ENCODE measurements around the gene FOXQ1. TPM values are rescaled to one million over a fixed set of nuclear protein-coding genes. Genes with fewer than 3 reads are reported as not detected.

The FOXQ1 gene
- total and polyA plus RNA-seq, 2 donors = 0.42 to 6.3 TPM

GRCh38 chr6:1324936-1325335, 13.0 kb downstream of the FOXQ1 start:
- 93% methylated on average over 7 of the region's 7 CpGs for WGBS
- Histone ChIP-seq H3K9me3 (ENCODE audit: control insufficient read depth in 2 of 2, insufficient read depth in 1 of 2, low read length in 1 of 2) (no peaks in the 10 kb centered on the region), H3K36me3 (ENCODE audit: control insufficient read depth in 2 of 2, insufficient read depth in 2 of 2, low read length in 1 of 2) (no peaks in the 10 kb centered on the region), H3K4me1 (ENCODE audit: control insufficient read depth in 2 of 2, insufficient read depth in 2 of 2, low read length in 2 of 2) (no peaks in the 10 kb centered on the region), H3K27me3 (ENCODE audit: control insufficient read depth in 2 of 2, insufficient read depth in 1 of 2, low read length in 1 of 2) (peaks cover 0 to 13% of the 10 kb centered on the region in 2 donors), H3K27ac (ENCODE audit: low read depth in 1 of 2, low read length in 1 of 2) (no peak overlapping the region), H3K4me3 (ENCODE audit: low read length in 2 of 2) (no peak overlapping the region)
- DNase-seq (ENCODE audit: low read depth in 6 of 9, low spot score in 9 of 9) = no peak

DNA sequence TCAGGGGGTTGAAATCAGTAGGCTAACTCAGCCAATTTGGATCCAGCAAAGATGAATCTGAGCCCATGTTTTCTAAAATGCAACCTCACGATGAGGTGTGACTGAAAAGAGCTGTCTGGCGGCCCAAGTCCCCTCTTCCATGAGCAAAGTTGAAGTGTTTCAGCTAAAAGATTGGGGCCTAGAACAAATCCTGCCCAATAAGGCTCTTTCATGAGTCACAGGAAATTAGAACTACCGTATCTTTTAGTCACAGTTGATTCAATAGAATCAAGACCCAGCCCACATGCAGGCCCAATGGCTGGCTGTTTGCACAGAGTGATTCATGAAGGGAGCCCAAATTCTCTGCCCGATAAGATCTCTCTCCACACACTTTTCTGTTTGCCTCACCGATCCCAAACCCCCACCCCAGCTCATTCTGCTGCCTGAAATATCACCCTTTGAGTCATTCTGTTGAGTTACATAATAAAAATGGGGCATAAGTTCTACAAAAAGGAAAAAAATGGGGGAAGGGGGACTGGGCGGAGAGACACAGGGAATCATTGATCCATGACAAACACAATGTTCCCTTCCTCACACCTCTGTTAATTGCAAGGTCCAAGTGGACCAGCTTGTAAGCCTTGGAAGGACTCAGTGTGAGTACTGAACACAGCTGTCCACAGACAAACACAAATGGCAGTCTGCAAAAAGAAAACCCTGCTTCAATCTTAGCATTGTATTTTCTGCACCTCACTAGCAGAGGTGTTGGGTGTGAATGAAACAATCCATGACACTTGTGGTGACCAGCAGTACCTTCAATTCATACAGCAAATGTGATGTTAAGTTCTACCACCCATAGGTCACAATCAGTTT, 13.8 kb downstream of the FOXQ1 start:
- DNase-seq (ENCODE audit: low read depth in 6 of 9, low spot score in 9 of 9) = no peak
- no peak overlapping the region for H3K27ac ChIP-seq (ENCODE audit: low read depth in 1 of 2, low read length in 1 of 2)

GRCh38 chr6:1326535-1327121, 14.7 kb downstream of the FOXQ1 start:
- H3K36me3 ChIP-seq (ENCODE audit: control insufficient read depth in 2 of 2, insufficient read depth in 2 of 2, low read length in 1 of 2) = no peaks in the 10 kb centered on the region
- H3K27ac ChIP-seq (ENCODE audit: low read depth in 1 of 2, low read length in 1 of 2) = no peak overlapping the region
- H3K27me3 ChIP-seq (ENCODE audit: control insufficient read depth in 2 of 2, insufficient read depth in 1 of 2, low read length in 1 of 2) = peaks cover 0 to 13% of the 10 kb centered on the region in 2 donors
- no peaks in the 10 kb centered on the region for H3K9me3 ChIP-seq (ENCODE audit: control insufficient read depth in 2 of 2, insufficient read depth in 1 of 2, low read length in 1 of 2)
- H3K4me1 ChIP-seq (ENCODE audit: control insufficient read depth in 2 of 2, insufficient read depth in 2 of 2, low read length in 2 of 2) = no peaks in the 10 kb centered on the region
- H3K4me3 ChIP-seq (ENCODE audit: low read length in 2 of 2) = no peak overlapping the region
- no peak for DNase-seq (ENCODE audit: low read depth in 6 of 9, low spot score in 9 of 9)
- WGBS = 39% methylated on average over 11 of the region's 11 CpGs

More for the DNA sequence above, 13.8 kb downstream of the FOXQ1 start:
- no peaks in the 10 kb centered on the region for H3K9me3 ChIP-seq (ENCODE audit: control insufficient read depth in 2 of 2, insufficient read depth in 1 of 2, low read length in 1 of 2)
- 94% methylated on average over 6 of the region's 6 CpGs for WGBS
- H3K27me3 ChIP-seq (ENCODE audit: control insufficient read depth in 2 of 2, insufficient read depth in 1 of 2, low read length in 1 of 2) = peaks cover 0 to 13% of the 10 kb centered on the region in 2 donors
- H3K4me1 ChIP-seq (ENCODE audit: control insufficient read depth in 2 of 2, insufficient read depth in 2 of 2, low read length in 2 of 2) = no peaks in the 10 kb centered on the region
- no peak overlapping the region for H3K4me3 ChIP-seq (ENCODE audit: low read length in 2 of 2)
- no peaks in the 10 kb centered on the region for H3K36me3 ChIP-seq (ENCODE audit: control insufficient read depth in 2 of 2, insufficient read depth in 2 of 2, low read length in 1 of 2)

- Histone ChIP-seq H3K9me3 (ENCODE audit: control insufficient read depth in 2 of 2, insufficient read depth in 1 of 2, low read length in 1 of 2) (no peaks in the 10 kb centered on the region), H3K36me3 (ENCODE audit: control insufficient read depth in 2 of 2, insufficient read depth in 2 of 2, low read length in 1 of 2) (no peaks in the 10 kb centered on the region), H3K27ac (ENCODE audit: low read depth in 1 of 2, low read length in 1 of 2) (no peak overlapping the region), H3K27me3 (ENCODE audit: control insufficient read depth in 2 of 2, insufficient read depth in 1 of 2, low read length in 1 of 2) (peaks cover 0 to 13% of the 10 kb centered on the region in 2 donors), H3K4me1 (ENCODE audit: control insufficient read depth in 2 of 2, insufficient read depth in 2 of 2, low read length in 2 of 2) (no peaks in the 10 kb centered on the region), H3K4me3 (ENCODE audit: low read length in 2 of 2) (no peak overlapping the region)
- WGBS = 95% methylated on average over 8 of the region's 8 CpGs
- no peak for DNase-seq (ENCODE audit: low read depth in 6 of 9, low spot score in 9 of 9)
Observed at GRCh38 chr6:1327630-1328029, 15.7 kb downstream of the FOXQ1 start.

- H3K9me3 ChIP-seq (ENCODE audit: control insufficient read depth in 2 of 2, insufficient read depth in 1 of 2, low read length in 1 of 2) = no peaks in the 10 kb centered on the region
- no peaks in the 10 kb centered on the region for H3K4me1 ChIP-seq (ENCODE audit: control insufficient read depth in 2 of 2, insufficient read depth in 2 of 2, low read length in 2 of 2)
- no peak overlapping the region for H3K27ac ChIP-seq (ENCODE audit: low read depth in 1 of 2, low read length in 1 of 2)
- WGBS = 81% methylated on average over 2 of the region's 2 CpGs
- peaks cover 0 to 13% of the 10 kb centered on the region in 2 donors for H3K27me3 ChIP-seq (ENCODE audit: control insufficient read depth in 2 of 2, insufficient read depth in 1 of 2, low read length in 1 of 2)
- no peak for DNase-seq (ENCODE audit: low read depth in 6 of 9, low spot score in 9 of 9)
- no peak overlapping the region for H3K4me3 ChIP-seq (ENCODE audit: low read length in 2 of 2)
- H3K36me3 ChIP-seq (ENCODE audit: control insufficient read depth in 2 of 2, insufficient read depth in 2 of 2, low read length in 1 of 2) = no peaks in the 10 kb centered on the region
Observed at GRCh38 chr6:1328129-1328800, 16.4 kb downstream of the FOXQ1 start.

GRCh38 chr6:1329708-1330107, 17.8 kb downstream of the FOXQ1 start:
- no peak overlapping the region for H3K27ac ChIP-seq (ENCODE audit: low read depth in 1 of 2, low read length in 1 of 2)
- H3K27me3 ChIP-seq (ENCODE audit: control insufficient read depth in 2 of 2, insufficient read depth in 1 of 2, low read length in 1 of 2) = peaks cover 0 to 6% of the 10 kb centered on the region in 2 donors
- no peak overlapping the region for H3K4me3 ChIP-seq (ENCODE audit: low read length in 2 of 2)
- H3K9me3 ChIP-seq (ENCODE audit: control insufficient read depth in 2 of 2, insufficient read depth in 1 of 2, low read length in 1 of 2) = no peaks in the 10 kb centered on the region
- no peaks in the 10 kb centered on the region for H3K4me1 ChIP-seq (ENCODE audit: control insufficient read depth in 2 of 2, insufficient read depth in 2 of 2, low read length in 2 of 2)
- DNase-seq (ENCODE audit: low read depth in 6 of 9, low spot score in 9 of 9) = no peak
- no peaks in the 10 kb centered on the region for H3K36me3 ChIP-seq (ENCODE audit: control insufficient read depth in 2 of 2, insufficient read depth in 2 of 2, low read length in 1 of 2)

DNA sequence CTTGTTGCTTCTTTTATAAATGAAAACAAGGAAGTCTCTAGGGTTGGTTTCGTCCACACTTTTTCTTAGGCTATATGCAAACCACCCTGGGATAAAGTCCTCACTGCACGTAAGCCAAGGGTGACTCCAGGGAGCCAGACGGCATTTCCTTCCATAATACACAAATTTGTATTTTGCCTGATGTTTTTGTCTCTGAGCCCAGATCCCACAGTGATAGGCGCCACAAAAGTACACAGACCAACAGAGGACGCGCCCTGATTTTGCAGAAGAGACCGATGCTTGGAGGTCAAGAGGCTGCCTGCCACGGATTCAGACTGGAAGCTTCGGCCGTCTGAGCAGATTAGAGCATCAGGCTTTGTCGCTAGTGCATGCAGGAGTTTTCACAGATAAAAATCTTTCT, 22.8 kb downstream of the FOXQ1 start:
- Histone ChIP-seq H3K4me1 (ENCODE audit: control insufficient read depth in 2 of 2, insufficient read depth in 2 of 2, low read length in 2 of 2) (no peaks in the 10 kb centered on the region), H3K4me3 (ENCODE audit: low read length in 2 of 2) (no peak overlapping the region), H3K9me3 (ENCODE audit: control insufficient read depth in 2 of 2, insufficient read depth in 1 of 2, low read length in 1 of 2) (no peaks in the 10 kb centered on the region), H3K27ac (ENCODE audit: low read depth in 1 of 2, low read length in 1 of 2) (no peak overlapping the region), H3K27me3 (ENCODE audit: control insufficient read depth in 2 of 2, insufficient read depth in 1 of 2, low read length in 1 of 2) (no peaks in the 10 kb centered on the region), H3K36me3 (ENCODE audit: control insufficient read depth in 2 of 2, insufficient read depth in 2 of 2, low read length in 1 of 2) (no peaks in the 10 kb centered on the region)
- 71% methylated on average over 11 of the region's 11 CpGs for WGBS
- DNase-seq (ENCODE audit: low read depth in 6 of 9, low spot score in 9 of 9) = no peak

GRCh38 chr6:1335367-1336037, 23.6 kb downstream of the FOXQ1 start:
- Histone ChIP-seq H3K27me3 (ENCODE audit: control insufficient read depth in 2 of 2, insufficient read depth in 1 of 2, low read length in 1 of 2) (no peaks in the 10 kb centered on the region), H3K9me3 (ENCODE audit: control insufficient read depth in 2 of 2, insufficient read depth in 1 of 2, low read length in 1 of 2) (no peaks in the 10 kb centered on the region), H3K4me1 (ENCODE audit: control insufficient read depth in 2 of 2, insufficient read depth in 2 of 2, low read length in 2 of 2) (no peaks in the 10 kb centered on the region), H3K27ac (ENCODE audit: low read depth in 1 of 2, low read length in 1 of 2) (no peak overlapping the region), H3K4me3 (ENCODE audit: low read length in 2 of 2) (no peak overlapping the region), H3K36me3 (ENCODE audit: control insufficient read depth in 2 of 2, insufficient read depth in 2 of 2, low read length in 1 of 2) (no peaks in the 10 kb centered on the region)
- WGBS = 76% methylated on average over 14 of the region's 14 CpGs
- no peak for DNase-seq (ENCODE audit: low read depth in 6 of 9, low spot score in 9 of 9)

All from thymus (tissue), 11 donors.